Measurements from ENCODE around the gene HLA-DPB1.

HLA-DPB1 gene

DNA sequence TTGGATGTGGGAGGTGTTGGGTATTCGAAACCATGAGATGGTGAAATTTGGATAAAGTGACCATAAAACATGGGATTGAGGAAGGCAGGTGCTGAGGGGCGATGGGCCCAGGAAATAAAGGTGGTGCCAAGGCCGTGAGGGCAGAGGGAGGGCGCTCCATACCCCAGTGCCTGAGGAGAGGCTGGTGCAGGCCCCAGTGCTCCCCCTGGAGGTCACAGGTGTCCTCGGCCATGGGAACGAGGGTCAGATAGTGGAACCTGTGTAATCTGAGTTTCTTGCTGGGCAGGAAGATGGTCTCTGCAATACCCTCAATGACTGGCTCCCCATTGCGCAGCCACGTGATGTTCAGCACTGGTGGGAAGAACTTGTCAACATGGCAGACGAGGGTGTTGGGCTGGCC, 16.2 kb downstream of the HLA-DPB1 start:
- H3K4me3 ChIP-seq (ENCODE audit: low read length) = no peak overlapping the region
- TF ChIP-seq CTCF (IDR thresholded peaks at IDR 0.05; ENCODE audit: low read length) (peak; percentile 88), EZH2phosphoT487 (IDR thresholded peaks at IDR 0.05; ENCODE audit: low read length) (no peak), EZH2 (optimal IDR thresholded peaks at IDR 0.05; ENCODE audit: low read depth, low read length) (no peak)
- no peaks in the 10 kb centered on the region for H3K79me2 ChIP-seq (ENCODE audit: low read length)
- peak; percentile 46 for DNase-seq
- H3K9me2 ChIP-seq (replicated peaks; ENCODE audit: insufficient read depth, low read length) = no peaks in the 10 kb centered on the region
- H3K27ac ChIP-seq (ENCODE audit: low read length) = no peak overlapping the region
- no peak overlapping the region for H3K9ac ChIP-seq (ENCODE audit: low read length)
- H4K20me1 ChIP-seq (ENCODE audit: insufficient read depth, low read length) = no peaks in the 10 kb centered on the region
- no peaks in the 10 kb centered on the region for H3K4me1 ChIP-seq (ENCODE audit: low read length)
- no peaks in the 10 kb centered on the region for H3K9me3 ChIP-seq (replicated peaks; ENCODE audit: insufficient read depth, low read length)
- H3F3A ChIP-seq (ENCODE audit: insufficient read depth, low read length) = no peaks in the 10 kb centered on the region
- H2AFZ ChIP-seq (ENCODE audit: low read length) = no peak overlapping the region
- no peak overlapping the region for H3K4me2 ChIP-seq (ENCODE audit: low read depth, low read length)
- no peaks in the 10 kb centered on the region for H3K36me3 ChIP-seq (replicated peaks; ENCODE audit: insufficient read depth, low read length)
- H3K27me3 ChIP-seq (replicated peaks; ENCODE audit: insufficient read depth, low read length) = no peaks in the 10 kb centered on the region

DNA sequence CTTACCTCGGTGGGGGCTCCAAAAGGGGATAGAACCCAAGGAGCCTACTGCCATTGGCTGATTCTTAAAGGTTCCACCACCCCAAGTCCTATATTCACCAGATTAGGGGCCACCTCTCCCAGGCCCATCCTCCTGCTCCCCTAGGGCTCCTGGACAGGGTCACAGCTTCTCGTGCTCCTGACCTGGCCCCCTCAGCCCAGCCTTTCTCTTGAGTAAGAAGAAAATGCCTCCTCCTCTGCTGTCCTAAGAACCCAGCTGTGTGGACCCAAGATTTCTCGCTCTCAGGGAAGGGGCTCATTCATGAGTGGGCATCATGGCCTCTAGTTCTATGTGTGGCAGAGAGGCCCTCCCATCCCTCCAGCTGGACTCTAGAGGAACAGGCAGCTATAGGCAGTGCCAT, 16.6 kb downstream of the HLA-DPB1 start:
- H3K4me2 ChIP-seq (ENCODE audit: low read depth, low read length) = no peak overlapping the region
- no peaks in the 10 kb centered on the region for H3K27me3 ChIP-seq (replicated peaks; ENCODE audit: insufficient read depth, low read length)
- no peaks in the 10 kb centered on the region for H3K36me3 ChIP-seq (replicated peaks; ENCODE audit: insufficient read depth, low read length)
- H2AFZ ChIP-seq (ENCODE audit: low read length) = no peak overlapping the region
- no peaks in the 10 kb centered on the region for H3F3A ChIP-seq (ENCODE audit: insufficient read depth, low read length)
- no peaks in the 10 kb centered on the region for H3K9me2 ChIP-seq (replicated peaks; ENCODE audit: insufficient read depth, low read length)
- H3K27ac ChIP-seq (ENCODE audit: low read length) = no peak overlapping the region
- no peak overlapping the region for H3K9ac ChIP-seq (ENCODE audit: low read length)
- H3K4me3 ChIP-seq (ENCODE audit: low read length) = no peak overlapping the region
- DNase-seq = no peak
- TF ChIP-seq EZH2 (optimal IDR thresholded peaks at IDR 0.05; ENCODE audit: low read depth, low read length) (no peak), EZH2phosphoT487 (IDR thresholded peaks at IDR 0.05; ENCODE audit: low read length) (no peak), CTCF (IDR thresholded peaks at IDR 0.05; ENCODE audit: low read length) (no peak)
- no peaks in the 10 kb centered on the region for H3K79me2 ChIP-seq (ENCODE audit: low read length)
- H3K4me1 ChIP-seq (ENCODE audit: low read length) = no peaks in the 10 kb centered on the region
- no peaks in the 10 kb centered on the region for H4K20me1 ChIP-seq (ENCODE audit: insufficient read depth, low read length)
- no peaks in the 10 kb centered on the region for H3K9me3 ChIP-seq (replicated peaks; ENCODE audit: insufficient read depth, low read length)

DNA sequence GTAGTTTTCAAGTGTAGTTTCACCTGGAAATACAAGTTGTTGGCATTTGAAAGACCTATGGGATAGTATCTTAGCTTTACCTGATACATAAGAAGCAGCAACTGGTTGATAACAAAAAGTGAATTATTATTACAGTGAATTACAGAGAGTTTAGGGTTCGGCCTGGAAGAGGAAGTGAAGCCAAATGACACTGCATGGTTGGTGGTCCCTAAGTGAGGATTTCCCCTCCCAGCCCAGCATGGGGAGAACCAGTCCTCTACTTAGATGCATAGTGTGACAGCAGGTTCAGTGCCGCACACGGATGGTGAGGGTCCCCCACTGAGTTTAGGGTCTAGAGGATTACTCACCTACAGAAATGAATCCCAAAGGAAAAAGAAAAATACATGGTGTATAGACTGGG, 18.1 kb downstream of the HLA-DPB1 start:
- Histone ChIP-seq H3K4me1 (ENCODE audit: low read length) (no peaks in the 10 kb centered on the region), H3K9me3 (replicated peaks; ENCODE audit: insufficient read depth, low read length) (no peaks in the 10 kb centered on the region), H3K27me3 (replicated peaks; ENCODE audit: insufficient read depth, low read length) (no peaks in the 10 kb centered on the region; the same call in 1 of the 2 replicates), H3F3A (ENCODE audit: insufficient read depth, low read length) (no peaks in the 10 kb centered on the region), H3K79me2 (ENCODE audit: low read length) (no peaks in the 10 kb centered on the region), H3K36me3 (replicated peaks; ENCODE audit: insufficient read depth, low read length) (no peaks in the 10 kb centered on the region), H3K4me2 (ENCODE audit: low read depth, low read length) (no peak overlapping the region), H2AFZ (ENCODE audit: low read length) (no peak overlapping the region), H3K9ac (ENCODE audit: low read length) (no peak overlapping the region), H3K4me3 (ENCODE audit: low read length) (no peak overlapping the region), H3K27ac (ENCODE audit: low read length) (no peak overlapping the region), H4K20me1 (ENCODE audit: insufficient read depth, low read length) (no peaks in the 10 kb centered on the region), H3K9me2 (replicated peaks; ENCODE audit: insufficient read depth, low read length) (no peaks in the 10 kb centered on the region)
- TF ChIP-seq EZH2 (optimal IDR thresholded peaks at IDR 0.05; ENCODE audit: low read depth, low read length) = no peak
- no peak for TF ChIP-seq EZH2phosphoT487 (IDR thresholded peaks at IDR 0.05; ENCODE audit: low read length)
- TF ChIP-seq CTCF (IDR thresholded peaks at IDR 0.05; ENCODE audit: low read length) = no peak
- no peak for DNase-seq
